ENCODE measurements around the gene PROK1. TPM values are rescaled to one million over a fixed set of nuclear protein-coding genes. Genes with fewer than 3 reads are reported as not detected.
"Not testable (repeated sequence)": the region's sequence is repeated elsewhere in the genome, so short reads cannot be mapped to it uniquely, and the experiment has no call there.

Gene PROK1, protein sequence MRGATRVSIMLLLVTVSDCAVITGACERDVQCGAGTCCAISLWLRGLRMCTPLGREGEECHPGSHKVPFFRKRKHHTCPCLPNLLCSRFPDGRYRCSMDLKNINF
- 1 to 10 TPM in 1 of 4 donors, under 1 TPM in 1, not detected in 2; 0.93 to 1.3 TPM for total RNA-seq
- polyA plus RNA-seq = 2.6 TPM
- long read RNA-seq, donor 1, partial matches to known transcripts = 0 of 1 reads
- long read RNA-seq, donor 1, other reads (novel, unspliced or antisense) = 0 of 1 reads
- long read RNA-seq, donor 2 = 0 reads
- long read RNA-seq, donor 3 = 0 reads
- long read RNA-seq, donor 4 = 0 reads

DNA sequence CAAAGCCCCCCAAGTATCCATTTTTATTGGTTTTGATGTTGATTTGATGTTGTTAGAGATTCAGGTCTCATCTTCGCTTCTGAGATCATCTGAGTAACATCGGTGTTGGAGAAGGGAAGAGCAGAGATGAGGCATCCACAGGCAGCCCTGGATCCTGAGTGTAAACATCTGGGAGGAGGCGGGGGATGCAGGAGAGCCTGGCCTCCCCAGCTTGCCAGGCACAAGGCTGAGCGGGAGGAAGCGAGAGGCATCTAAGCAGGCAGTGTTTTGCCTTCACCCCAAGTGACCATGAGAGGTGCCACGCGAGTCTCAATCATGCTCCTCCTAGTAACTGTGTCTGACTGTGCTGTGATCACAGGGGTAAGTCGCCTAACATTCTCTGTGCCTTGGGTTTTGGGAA, at the start of gene PROK1:
Gene PROK1 (plus strand): TSS at position 221 of the 400 bp plus-strand sequence. CDS start 68 bp downstream, at position 289.
- Histone ChIP-seq H3K27me3 (ENCODE audit: control insufficient read depth, insufficient read depth) (no peaks in the 10 kb centered on the region), H3K27ac (ENCODE audit: low read length) (no peak within 1 kb of the TSS), H3K9me3 (ENCODE audit: control insufficient read depth, low read length) (no peaks in the 10 kb centered on the region), H3K4me3 (ENCODE audit: low read length) (no peak within 1 kb of the TSS), H3K4me1 (ENCODE audit: control insufficient read depth, insufficient read depth, low read length) (no peaks in the 10 kb centered on the region)
- DNase-seq (no peak), ATAC-seq (no peak)
- intact Hi-C loops (cut with DNase I) = loop anchor here in 1 of 4 donors (5.0 kb wide), 1 partner anchor 34 kb away; no protein-coding TSS in a partner anchor
- 64% methylated on average over 8 of the region's 8 CpGs for WGBS

DNA sequence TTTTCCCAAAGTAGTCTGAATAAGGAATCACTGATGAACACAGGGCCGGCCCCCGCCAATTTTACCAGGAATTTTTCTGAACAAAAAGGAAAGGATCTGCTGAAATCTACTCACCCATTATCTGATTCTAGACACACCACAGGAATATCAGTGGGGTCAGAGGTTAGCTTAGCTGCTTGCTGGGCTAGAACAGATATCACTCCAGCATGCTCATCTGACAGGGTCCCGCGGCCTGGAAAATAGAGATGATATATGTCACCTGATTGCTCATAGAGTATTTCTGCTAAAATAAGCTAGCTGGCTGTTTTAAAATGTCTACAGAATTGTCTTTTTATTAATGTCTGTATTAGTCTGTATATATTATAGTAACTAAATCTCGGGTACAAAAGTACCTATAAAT, 47.1 kb upstream of the PROK1 start:
- no peaks in the 10 kb centered on the region for H3K4me1 ChIP-seq (ENCODE audit: control insufficient read depth, insufficient read depth, low read length)
- H3K27ac ChIP-seq (ENCODE audit: low read length) = no peak overlapping the region
- ATAC-seq (no peak), DNase-seq (no peak)
- H3K9me3 ChIP-seq (ENCODE audit: control insufficient read depth, low read length) = no peaks in the 10 kb centered on the region
- no peak overlapping the region for H3K4me3 ChIP-seq (ENCODE audit: low read length)
- intact Hi-C loops (cut with DNase I) = loop anchor here in 2 of 4 donors (10.0 kb wide), 1 partner anchor 59 kb away; no protein-coding TSS in a partner anchor
- no peaks in the 10 kb centered on the region for H3K27me3 ChIP-seq (ENCODE audit: control insufficient read depth, insufficient read depth)
- 93% methylated on average over 5 of the region's 5 CpGs for WGBS

DNA sequence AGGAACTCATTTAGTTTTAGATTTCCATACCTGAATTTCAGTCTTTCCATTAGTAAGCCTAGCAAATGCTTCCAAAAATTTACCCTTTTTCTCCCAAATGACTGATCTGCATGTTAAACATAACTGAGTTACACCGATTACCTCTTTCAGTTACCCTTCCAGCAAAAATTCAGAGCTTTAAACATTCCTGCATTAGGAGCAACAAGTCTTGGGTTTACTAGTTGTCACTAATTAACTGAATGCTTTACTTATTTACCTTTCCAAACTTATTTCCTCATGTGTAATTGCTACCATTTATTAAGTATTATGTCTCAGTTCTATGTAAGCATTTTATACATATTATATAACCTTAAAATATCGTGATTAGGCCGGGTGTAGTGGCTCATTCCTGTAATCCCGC, 46.5 kb upstream of the PROK1 start:
- no peak for ATAC-seq
- Histone ChIP-seq H3K4me3 (ENCODE audit: low read length) (no peak overlapping the region), H3K27me3 (ENCODE audit: control insufficient read depth, insufficient read depth) (no peaks in the 10 kb centered on the region), H3K27ac (ENCODE audit: low read length) (no peak overlapping the region), H3K9me3 (ENCODE audit: control insufficient read depth, low read length) (no peaks in the 10 kb centered on the region), H3K4me1 (ENCODE audit: control insufficient read depth, insufficient read depth, low read length) (no peaks in the 10 kb centered on the region)
- WGBS = 93% methylated on average over 4 of the region's 4 CpGs
- intact Hi-C loops (cut with DNase I) = loop anchor here in 2 of 4 donors (10.0 kb wide), 1 partner anchor 60 kb away; no protein-coding TSS in a partner anchor
- DNase-seq = no peak

DNA sequence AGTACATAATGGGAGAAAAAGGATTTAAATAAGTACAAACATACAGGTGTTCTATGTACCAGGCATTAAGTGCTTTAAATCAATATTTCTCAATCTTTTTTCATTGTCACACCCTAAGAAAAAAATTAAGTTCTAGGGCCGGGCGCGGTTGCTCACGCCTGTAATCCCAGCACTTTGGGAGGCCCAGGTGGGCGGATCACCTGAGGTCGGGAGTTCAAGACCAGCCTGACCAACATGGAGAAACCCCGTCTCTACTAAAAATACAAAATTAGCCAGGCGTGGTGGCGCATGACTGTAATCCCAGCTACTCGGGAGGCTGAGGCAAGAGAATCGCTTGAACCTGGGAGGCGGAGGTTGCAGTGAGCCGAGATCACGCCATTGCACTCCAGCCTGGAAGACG, 44.5 kb upstream of the PROK1 start:
- not testable (repeated sequence) for H3K27me3 ChIP-seq (ENCODE audit: control insufficient read depth, insufficient read depth); DNase-seq; H3K27ac ChIP-seq (ENCODE audit: low read length); ATAC-seq; H3K4me1 ChIP-seq (ENCODE audit: control insufficient read depth, insufficient read depth, low read length); H3K9me3 ChIP-seq (ENCODE audit: control insufficient read depth, low read length)
- H3K4me3 ChIP-seq (ENCODE audit: low read length) = peak overlapping the region; percentile 68
- 79% methylated on average over 15 of the region's 15 CpGs for WGBS
- intact Hi-C loops (cut with DNase I) = loop anchor here in 3 of 4 donors (5.0 to 10.0 kb wide), 2 partner anchors 62 to 199 kb away; no protein-coding TSS in a partner anchor

DNA sequence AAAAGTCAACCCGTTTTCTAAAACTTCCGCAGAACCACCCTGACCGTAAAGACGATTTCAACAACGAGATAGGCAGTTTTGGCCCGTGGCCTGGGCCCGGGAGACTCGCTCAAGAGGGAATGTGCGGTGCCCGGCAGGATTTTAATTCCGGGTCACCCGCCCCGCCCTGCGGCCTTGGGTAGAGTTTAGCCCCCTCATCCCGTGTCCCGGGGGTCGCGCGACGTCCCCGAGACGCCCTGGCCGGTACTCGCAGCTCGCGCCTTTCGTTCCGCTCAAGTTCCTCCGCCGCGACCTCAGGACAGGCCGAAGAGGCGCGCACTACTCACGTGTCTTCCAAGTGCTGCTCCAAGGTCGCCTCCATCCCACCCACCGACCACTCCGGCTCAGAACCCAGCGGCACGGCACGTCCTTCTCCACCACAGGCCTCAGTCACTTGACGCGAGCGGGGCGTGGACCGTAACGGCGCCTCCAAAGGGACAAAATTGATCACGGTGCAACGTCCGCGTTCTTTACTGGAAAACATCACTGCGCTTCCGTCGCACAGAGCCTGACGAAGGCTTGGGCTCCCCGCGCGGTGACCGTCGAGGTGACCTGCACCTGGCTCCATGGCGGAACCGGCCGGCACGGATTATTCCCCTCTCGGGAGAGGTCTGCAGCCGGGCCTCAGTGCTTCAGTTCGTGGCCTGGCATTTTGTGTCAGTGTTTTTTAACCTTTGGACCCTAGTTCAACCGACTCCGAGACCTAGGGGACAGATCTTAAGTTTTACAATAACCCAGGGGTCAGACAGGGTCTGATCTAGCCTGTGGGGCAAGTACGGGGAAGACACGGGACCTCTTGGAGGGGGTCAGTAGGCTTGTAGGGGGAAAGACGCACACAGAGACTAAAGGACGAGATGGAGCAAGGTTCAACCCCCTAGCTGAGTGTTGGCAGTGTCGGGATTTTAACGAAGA, 43.4 kb upstream of the PROK1 start, which contains the start of gene LAMTOR5:
Gene LAMTOR5 (minus strand): TSS at position 435 of the 951 bp plus-strand sequence. CDS start 74 bp downstream, at position 361.
- peak within 1 kb of the TSS; percentile 80 for H3K27ac ChIP-seq (ENCODE audit: low read length)
- peak within 1 kb of the TSS; percentile 68 for H3K4me3 ChIP-seq (ENCODE audit: low read length)
- no peaks in the 10 kb centered on the region for H3K4me1 ChIP-seq (ENCODE audit: control insufficient read depth, insufficient read depth, low read length)
- WGBS = under 1% methylated on average over 76 of the region's 76 CpGs
- H3K9me3 ChIP-seq (ENCODE audit: control insufficient read depth, low read length) = no peaks in the 10 kb centered on the region
- DNase-seq = peak; percentile 94 to 97 (median 97)
- intact Hi-C loops (cut with DNase I) = loop anchor here in 3 of 4 donors (5.0 to 10.0 kb wide), 2 partner anchors 63 to 200 kb away; no protein-coding TSS in a partner anchor
- ATAC-seq = peak; percentile 96 to 98
- no peaks in the 10 kb centered on the region for H3K27me3 ChIP-seq (ENCODE audit: control insufficient read depth, insufficient read depth)

DNA sequence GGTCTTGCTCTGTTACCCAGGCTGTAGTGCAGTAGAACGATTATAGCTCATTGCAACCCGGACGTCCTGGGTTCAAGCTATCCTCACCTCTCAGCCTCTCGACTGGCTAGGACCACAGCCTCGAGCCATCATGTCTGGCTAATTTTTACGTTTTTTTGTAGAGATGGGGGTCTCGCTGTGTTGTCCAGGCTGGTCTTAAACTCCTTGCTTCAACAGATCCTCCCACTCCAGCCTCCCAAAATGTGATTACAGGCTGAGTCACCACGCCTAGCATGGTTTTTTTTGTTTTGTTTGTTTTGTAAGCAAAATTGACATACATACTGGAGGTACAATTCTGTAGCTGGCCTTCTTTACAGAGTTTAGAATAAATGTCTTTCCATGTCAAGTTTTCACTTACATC, 42.5 kb upstream of the PROK1 start:
- 86% methylated on average over 8 of the region's 8 CpGs for WGBS
- intact Hi-C loops (cut with DNase I) = loop anchor here in 3 of 4 donors (5.0 to 10.0 kb wide), 2 partner anchors 64 to 201 kb away; no protein-coding TSS in a partner anchor

DNA sequence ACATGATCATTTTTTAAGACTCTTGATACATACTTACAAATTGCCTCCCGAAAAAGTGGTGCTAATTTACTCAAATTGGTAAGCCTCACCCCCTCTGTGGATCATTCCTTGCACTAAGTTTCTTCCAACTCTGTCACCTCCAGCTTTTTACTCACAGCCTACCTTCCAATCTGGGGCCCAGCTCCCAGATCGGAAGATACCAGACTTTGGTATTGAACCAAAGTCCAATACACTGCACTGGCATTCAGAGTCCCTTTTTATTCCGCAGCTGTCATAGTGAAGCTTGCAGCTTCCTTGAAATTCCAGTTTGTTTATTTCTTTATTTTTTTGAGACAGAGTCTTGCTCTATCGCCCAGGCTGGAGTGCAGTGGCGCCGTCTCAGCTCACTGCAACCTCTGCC, 41.6 kb upstream of the PROK1 start:
- H3K4me3 ChIP-seq (ENCODE audit: low read length) = no peak overlapping the region
- ATAC-seq (no peak), DNase-seq (no peak)
- H3K27ac ChIP-seq (ENCODE audit: low read length) = no peak overlapping the region
- no peaks in the 10 kb centered on the region for H3K9me3 ChIP-seq (ENCODE audit: control insufficient read depth, low read length)
- 95% methylated on average over 6 of the region's 6 CpGs for WGBS
- no peaks in the 10 kb centered on the region for H3K4me1 ChIP-seq (ENCODE audit: control insufficient read depth, insufficient read depth, low read length)
- intact Hi-C loops (cut with DNase I) = loop anchor here in 3 of 4 donors (5.0 to 10.0 kb wide), 2 partner anchors 65 to 202 kb away; no protein-coding TSS in a partner anchor
- no peaks in the 10 kb centered on the region for H3K27me3 ChIP-seq (ENCODE audit: control insufficient read depth, insufficient read depth)

More for the DNA sequence above, 42.5 kb upstream of the PROK1 start:
- ATAC-seq = no peak
- Histone ChIP-seq H3K4me3 (ENCODE audit: low read length) (peak overlapping the region; percentile 68), H3K4me1 (ENCODE audit: control insufficient read depth, insufficient read depth, low read length) (no peaks in the 10 kb centered on the region), H3K27ac (ENCODE audit: low read length) (no peak overlapping the region), H3K27me3 (ENCODE audit: control insufficient read depth, insufficient read depth) (no peaks in the 10 kb centered on the region), H3K9me3 (ENCODE audit: control insufficient read depth, low read length) (no peaks in the 10 kb centered on the region)
- no peak for DNase-seq

DNA sequence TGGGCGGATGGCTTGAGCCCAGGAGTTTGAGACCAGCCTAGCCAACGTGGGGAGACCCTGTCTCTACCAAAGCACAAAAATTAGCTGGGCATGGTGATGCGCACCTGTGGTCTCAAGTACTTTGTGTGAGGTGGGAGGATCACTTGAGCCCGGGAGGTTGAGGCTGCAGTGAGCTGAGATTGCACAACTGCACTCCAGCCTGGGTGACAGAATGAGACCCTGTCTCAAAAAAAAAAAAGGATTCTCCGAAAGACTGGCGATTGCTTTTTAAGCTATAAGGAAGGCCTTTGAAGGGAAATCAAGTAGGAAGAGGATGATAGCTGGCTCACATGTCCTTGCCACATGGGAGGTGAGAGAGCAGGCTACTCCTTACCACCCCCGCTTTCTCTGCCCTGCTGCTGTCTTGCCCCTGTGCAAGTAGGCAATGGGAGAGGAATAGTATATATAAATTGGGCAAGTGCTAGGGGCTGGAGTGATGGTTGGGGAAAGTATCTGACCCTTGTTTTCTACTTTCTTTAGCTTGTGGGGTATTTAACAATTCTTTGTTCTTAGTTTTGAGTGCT, 39.7 kb upstream of the PROK1 start:
- intact Hi-C loops (cut with DNase I) = loop anchor here in 2 of 4 donors (5.0 kb wide), 1 partner anchor 51 kb away; no protein-coding TSS in a partner anchor
- H3K27me3 ChIP-seq (ENCODE audit: control insufficient read depth, insufficient read depth) = no peaks in the 10 kb centered on the region
- H3K27ac ChIP-seq (ENCODE audit: low read length) = no peak overlapping the region
- 82% methylated on average over 7 of the region's 7 CpGs for WGBS
- no peak for ATAC-seq
- H3K4me3 ChIP-seq (ENCODE audit: low read length) = no peak overlapping the region
- H3K4me1 ChIP-seq (ENCODE audit: control insufficient read depth, insufficient read depth, low read length) = peaks cover 3% of the 10 kb centered on the region
- no peaks in the 10 kb centered on the region for H3K9me3 ChIP-seq (ENCODE audit: control insufficient read depth, low read length)
- DNase-seq = no peak

DNA sequence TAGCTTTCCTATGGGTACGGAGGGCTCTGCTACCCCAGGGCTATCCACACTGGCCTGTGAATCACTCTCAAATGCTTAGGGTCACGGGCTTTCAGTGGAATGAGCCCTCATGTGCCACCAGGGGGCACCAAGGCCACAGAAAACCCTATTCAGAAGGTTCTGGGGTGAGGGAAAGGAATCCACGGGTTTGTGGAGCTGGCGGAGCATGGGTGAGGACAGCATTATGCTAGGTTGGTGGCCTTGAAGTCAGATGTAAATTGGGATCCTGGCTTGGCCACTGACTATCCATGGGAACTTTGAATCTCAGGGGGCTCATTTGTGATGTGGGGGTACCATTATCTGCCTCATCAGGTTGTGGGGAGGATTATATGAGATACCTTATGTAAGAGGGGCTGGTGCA, 38.4 kb upstream of the PROK1 start:
- Histone ChIP-seq H3K27me3 (ENCODE audit: control insufficient read depth, insufficient read depth) (no peaks in the 10 kb centered on the region), H3K9me3 (ENCODE audit: control insufficient read depth, low read length) (no peaks in the 10 kb centered on the region), H3K4me1 (ENCODE audit: control insufficient read depth, insufficient read depth, low read length) (peaks cover 3% of the 10 kb centered on the region), H3K4me3 (ENCODE audit: low read length) (no peak overlapping the region), H3K27ac (ENCODE audit: low read length) (no peak overlapping the region)
- 26% methylated on average over 4 of the region's 4 CpGs for WGBS
- DNase-seq (peak; percentile 86 to 90 (median 86)), ATAC-seq (peak; percentile 72 to 81)
- intact Hi-C loops (cut with DNase I) = loop anchor here (2.0 to 5.0 kb wide), 2 partner anchors 48 to 50 kb away; no protein-coding TSS in a partner anchor

DNA sequence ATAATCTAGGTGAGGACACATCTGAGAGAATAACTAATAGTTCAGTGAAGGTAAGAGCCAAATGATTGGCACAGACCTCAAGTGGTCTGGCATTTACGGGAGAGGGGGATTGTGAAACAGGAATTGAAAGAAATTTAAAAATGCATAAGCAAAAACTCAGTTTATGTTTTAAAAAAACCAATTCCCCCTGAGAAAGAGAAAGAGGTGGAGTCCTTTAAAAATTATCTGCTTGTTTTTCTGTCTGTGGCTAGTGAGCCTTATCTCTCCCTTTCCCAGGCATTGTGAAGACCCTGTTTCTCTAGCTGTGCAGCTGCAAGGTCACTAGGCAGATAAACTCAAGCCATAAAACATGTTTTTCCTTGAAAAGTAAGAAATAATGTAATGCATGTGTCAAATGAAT, 37.9 kb upstream of the PROK1 start:
- H3K4me1 ChIP-seq (ENCODE audit: control insufficient read depth, insufficient read depth, low read length) = not testable (repeated sequence)
- ATAC-seq = peak in 1 of 2 donors; percentile 8
- 48% methylated on average over 1 of the region's 1 CpG for WGBS

More for the DNA sequence above, 37.9 kb upstream of the PROK1 start:
- not testable (repeated sequence) for H3K27me3 ChIP-seq (ENCODE audit: control insufficient read depth, insufficient read depth); DNase-seq; H3K9me3 ChIP-seq (ENCODE audit: control insufficient read depth, low read length); H3K4me3 ChIP-seq (ENCODE audit: low read length); H3K27ac ChIP-seq (ENCODE audit: low read length)
- intact Hi-C loops (cut with DNase I) = loop anchor here (2.0 to 5.0 kb wide), 2 partner anchors 48 to 49 kb away; no protein-coding TSS in a partner anchor

All from right cardiac atrium (tissue), 5 donors.